ENCODE measurements around the gene WDR4.
"Not testable (repeated sequence)": the region's sequence is repeated elsewhere in the genome, so short reads cannot be mapped to it uniquely, and the experiment has no call there.

WDR4 gene

GRCh38 chr21:42809577-42810475, 69.5 kb downstream of the WDR4 start:
- DNase-seq = no peak

- no peak for DNase-seq
These were observed 70.2 kb downstream of the WDR4 start for GRCh38 chr21:42809171-42809570.

- no peak for DNase-seq
These were observed 71.3 kb downstream of the WDR4 start for GRCh38 chr21:42807938-42808613.

- DNase-seq = not testable (repeated sequence)
These were observed 71.9 kb downstream of the WDR4 start for GRCh38 chr21:42807293-42807895.

- no peak for DNase-seq
These were observed 72.7 kb downstream of the WDR4 start for GRCh38 chr21:42806509-42807140.

GRCh38 chr21:42801616-42802015, 77.7 kb downstream of the WDR4 start:
- DNase-seq = not testable (repeated sequence)

- DNase-seq = no peak
These were observed 79.4 kb downstream of the WDR4 start for GRCh38 chr21:42799948-42800347.

GRCh38 chr21:42799516-42799915, 79.8 kb downstream of the WDR4 start:
- no peak for DNase-seq

All from activated gamma-delta T cell treated with Interleukin-2 at 50 U/mL for 16 hours (primary cell).